Common myeloid progenitor, CD34-positive (primary cell): ENCODE data around the gene OR2T10.
A peak's percentile ranks its signal among the peaks of the same experiment; 100 is the strongest.
"Not testable (repeated sequence)": the region's sequence is repeated elsewhere in the genome, so short reads cannot be mapped to it uniquely, and the experiment has no call there.

Experiments
- CTCF ChIA-PET: fragments of 350-600 bp; sonication (Branson Sonifier 250); formaldehyde crosslinking; loops from one replicate; lab custom pipeline; 2021; ENCODE audit warnings: antibody characterized with exemption; lab: Charles Lee
- POLR2A ChIA-PET: fragments of 350-600 bp; sonication (Branson Sonifier 250); formaldehyde crosslinking; loops from one replicate; lab custom pipeline; 2021; ENCODE audit warnings: antibody characterized with exemption; lab: Charles Lee
- DNase-seq, 3 donors: peaks; one replicate each; pipeline versions ENCODE4 v3.0.0 to v3.0.0-alpha.2; 2013
- H3K27ac ChIP-seq, 2 experiments: 1 replicate in 1 of 2; 2 replicates in 1 of 2; pipeline ENCODE4 v1.7.0; 2013; ENCODE audit warnings: inconsistent platforms in 2 of 2, low read length in 2 of 2, mild to moderate bottlenecking in 2 of 2, low read depth in 1 of 2, moderate library complexity in 1 of 2; ENCODE audit not compliant: severe bottlenecking in 2 of 2, insufficient read depth in 1 of 2, poor library complexity in 1 of 2
- H3K27me3 ChIP-seq, 5 experiments: replicated peaks in 2 of 5; 1 replicate in 3 of 5; 2 replicates in 2 of 5; pipeline versions ENCODE4 v1.6.1 to v1.7.0; 2013; ENCODE audit warnings: low read length in 4 of 5, mild to moderate bottlenecking in 2 of 5, moderate library complexity in 2 of 5, inconsistent platforms in 1 of 5; ENCODE audit not compliant: insufficient read depth in 5 of 5, control insufficient read depth in 4 of 5
- H3K36me3 ChIP-seq, 4 experiments: 1 replicate in 2 of 4; 2 replicates in 2 of 4; pipeline versions ENCODE4 v1.6.1 to v1.7.0; 2013; ENCODE audit warnings: low read length in 3 of 4, control low read depth in 1 of 4, mild to moderate bottlenecking in 1 of 4; ENCODE audit not compliant: control insufficient read depth in 4 of 4, insufficient read depth in 4 of 4
- H3K4me1 ChIP-seq, 4 experiments: 1 replicate in 3 of 4; 2 replicates in 1 of 4; pipeline versions ENCODE4 v1.6.1 to v1.7.1; 2013; ENCODE audit warnings: low read length in 3 of 4, mild to moderate bottlenecking in 3 of 4, control low read depth in 1 of 4, inconsistent platforms in 1 of 4, moderate library complexity in 1 of 4; ENCODE audit not compliant: control insufficient read depth in 4 of 4, insufficient read depth in 4 of 4; ENCODE audit errors: control extremely low read depth in 1 of 4
- H3K4me3 ChIP-seq, 7 experiments: 1 replicate in 4 of 7; 2 replicates in 3 of 7; pipeline versions ENCODE4 v1.5.1 to v1.7.0; 2013; ENCODE audit warnings: mild to moderate bottlenecking in 7 of 7, low read length in 6 of 7, moderate library complexity in 6 of 7, inconsistent platforms in 2 of 7, low read depth in 2 of 7, control low read depth in 1 of 7; ENCODE audit not compliant: insufficient read depth in 4 of 7, control insufficient read depth in 1 of 7; ENCODE audit errors: extremely low read depth in 1 of 7
- H3K9me3 ChIP-seq, 5 experiments: 1 replicate in 4 of 5; 2 replicates in 1 of 5; pipeline versions ENCODE4 v1.6.1 to v1.7.1; 2013; ENCODE audit warnings: low read length in 4 of 5, mild to moderate bottlenecking in 2 of 5, inconsistent platforms in 1 of 5, low read depth in 1 of 5, moderate library complexity in 1 of 5; ENCODE audit not compliant: control insufficient read depth in 4 of 5, insufficient read depth in 2 of 5; ENCODE audit errors: control extremely low read depth in 1 of 5
- WGBS: methylation state at CpG from one replicate; pipeline ENCODE4 v1.1.5; 2013; ENCODE audit not compliant: insufficient coverage; 5-methylcytosine and 5-hydroxymethylcytosine counted together

OR2T10 gene

GRCh38 chr1:248574657-248575056 is 22.8 kb downstream of the OR2T10 start, which contains the start of gene OR2T34:
TSS of gene OR2T34 (minus strand) at chr1:248574757. CDS start at chr1:248574757, 0 bp downstream.
- H3K4me1 ChIP-seq, H3K36me3 ChIP-seq, H3K9me3 ChIP-seq, H3K4me3 ChIP-seq, POLR2A ChIA-PET, DNase-seq, H3K27ac ChIP-seq, H3K27me3 ChIP-seq, CTCF ChIA-PET: not testable (repeated sequence)
- no CpG with 5 or more reads among the region's 3 CpGs for WGBS

DNA sequence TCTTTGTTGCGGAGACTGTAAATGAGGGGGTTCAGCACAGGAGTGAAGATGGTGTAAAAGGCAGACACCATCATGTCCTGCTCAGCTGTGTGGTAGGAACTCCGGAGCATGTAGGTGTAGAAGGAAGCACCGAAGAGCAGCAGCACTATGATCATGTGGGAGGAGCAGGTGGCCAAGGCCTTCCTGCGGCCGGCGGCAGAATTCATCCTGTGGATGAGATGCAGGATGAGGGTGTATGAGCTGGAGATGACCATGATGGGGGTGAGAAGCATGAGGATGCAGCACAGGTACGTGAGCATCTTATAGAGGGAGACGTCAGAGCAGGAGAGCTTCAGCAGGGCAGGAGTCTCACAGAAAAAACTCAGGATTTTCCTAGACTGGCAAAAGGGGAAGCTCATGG is 23.6 kb downstream of the OR2T10 start:
- WGBS = no CpG with 5 or more reads among the region's 8 CpGs
- POLR2A ChIA-PET, H3K27ac ChIP-seq, H3K4me1 ChIP-seq, H3K4me3 ChIP-seq, DNase-seq, H3K9me3 ChIP-seq, CTCF ChIA-PET, H3K36me3 ChIP-seq, H3K27me3 ChIP-seq: not testable (repeated sequence)

DNA sequence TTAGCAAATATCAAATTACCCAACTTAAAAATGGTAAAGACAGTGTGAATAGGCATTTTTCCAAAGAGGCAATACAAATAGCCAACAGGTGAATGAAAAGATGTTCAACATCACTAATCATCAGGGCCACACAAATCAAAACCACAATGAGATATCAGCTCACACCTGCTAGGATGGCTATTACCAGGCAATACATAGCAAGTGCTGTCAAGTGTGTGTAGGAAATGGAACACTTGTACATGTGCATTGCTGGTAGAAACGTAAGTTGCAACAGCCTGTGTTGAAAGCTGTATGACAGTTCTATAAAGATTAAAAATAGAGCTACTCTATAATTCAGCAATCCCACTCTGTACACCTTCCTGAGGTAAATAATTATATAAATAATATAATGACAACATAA is 25.5 kb downstream of the OR2T10 start:
- H3K9me3 ChIP-seq, H3K27me3 ChIP-seq, CTCF ChIA-PET, H3K4me1 ChIP-seq, H3K4me3 ChIP-seq, H3K27ac ChIP-seq, DNase-seq, H3K36me3 ChIP-seq, POLR2A ChIA-PET: not testable (repeated sequence)
- WGBS = no CpG with 5 or more reads among the region's 1 CpG

GRCh38 chr1:248570811-248571210 is 26.7 kb downstream of the OR2T10 start:
- POLR2A ChIA-PET, H3K27me3 ChIP-seq, CTCF ChIA-PET, H3K9me3 ChIP-seq, H3K36me3 ChIP-seq, H3K4me3 ChIP-seq, H3K4me1 ChIP-seq, H3K27ac ChIP-seq: not testable (repeated sequence)
- WGBS = 60% methylated on average over 1 of the region's 3 CpGs
- peak in 1 of 3 donors; percentile 1 for DNase-seq

- H3K27ac ChIP-seq, H3K36me3 ChIP-seq, H3K4me1 ChIP-seq, H3K4me3 ChIP-seq, H3K9me3 ChIP-seq, H3K27me3 ChIP-seq, POLR2A ChIA-PET, CTCF ChIA-PET: not testable (repeated sequence)
- peak in 1 of 3 donors; percentile 1 for DNase-seq
- no CpG with 5 or more reads among the region's 2 CpGs for WGBS
Observed at GRCh38 chr1:248569049-248569448, 28.5 kb downstream of the OR2T10 start.

GRCh38 chr1:248565530-248566373 is 31.7 kb downstream of the OR2T10 start:
- WGBS = 42% methylated on average over 5 of the region's 11 CpGs
- H3K36me3 ChIP-seq, POLR2A ChIA-PET, H3K4me1 ChIP-seq, H3K9me3 ChIP-seq, H3K27me3 ChIP-seq, H3K27ac ChIP-seq, CTCF ChIA-PET: not testable (repeated sequence)
- DNase-seq = peak in 2 of 3 donors; percentile 1 to 9
- peak overlapping the region in 3 of 7 experiments; percentile 41 to 57 (median 53) for H3K4me3 ChIP-seq

- H3K4me3 ChIP-seq, H3K27ac ChIP-seq, H3K36me3 ChIP-seq, CTCF ChIA-PET, H3K27me3 ChIP-seq, DNase-seq, H3K9me3 ChIP-seq, H3K4me1 ChIP-seq, POLR2A ChIA-PET: not testable (repeated sequence)
- no CpG with 5 or more reads among the region's 3 CpGs for WGBS
Observed at GRCh38 chr1:248562672-248563071, 34.8 kb downstream of the OR2T10 start, which contains the start of gene OR2T29. TSS of gene OR2T29 (minus strand) at chr1:248562772. CDS start at chr1:248559491, 3,281 bp downstream.
